ENCODE data around the gene TMEM225B. TPM values are rescaled to one million over a fixed set of nuclear protein-coding genes. Genes with fewer than 3 reads are reported as not detected.
"Not testable (repeated sequence)": the region's sequence is repeated elsewhere in the genome, so short reads cannot be mapped to it uniquely, and the experiment has no call there.

TMEM225B gene
- total RNA-seq, 2 experiments from 2014 or later: 0.92 to 2.2 TPM

- H3K4me3 Mint-ChIP-seq: no peak overlapping the region
These were observed 21.8 kb upstream of the TMEM225B start for GRCh38 chr7:99576251-99576650.

GRCh38 chr7:99579281-99579955 lies 18.6 kb upstream of the TMEM225B start:
- H3K4me3 Mint-ChIP-seq: peak overlapping the region; percentile 78
- intact Hi-C loops (cut with micrococcal nuclease): no loop called here
- POLR2A ChIA-PET: interaction anchor here (0.5 to 1.4 kb wide), 4 partner anchors 9 to 66 kb away, joined by 3 to 4 read pairs (median 3); no protein-coding TSS in a partner anchor
- no peaks in the 10 kb centered on the region for H3K36me3 Mint-ChIP-seq (ENCODE audit: low read depth)
- CTCF ChIA-PET: interaction anchor here (1.1 kb wide), 1 partner anchor 20 kb away, joined by 4 read pairs; no protein-coding TSS in a partner anchor
- ATAC-seq: no peak
- TF ChIP-seq CTCF (IDR thresholded peaks at IDR 0.05): no peak
- no peaks in the 10 kb centered on the region for H3K9me3 Mint-ChIP-seq
- DNase-seq: no peak
- H3K4me1 Mint-ChIP-seq (ENCODE audit: low read depth): peaks cover 13% of the 10 kb centered on the region
- H3K27ac Mint-ChIP-seq: peak overlapping the region; percentile 69
- no peaks in the 10 kb centered on the region for H3K27me3 Mint-ChIP-seq

More at GRCh38 chr7:99576251-99576650, 21.8 kb upstream of the TMEM225B start:
- intact Hi-C loops (cut with micrococcal nuclease): no loop called here
- Mint-ChIP-seq H3K4me1 (ENCODE audit: low read depth) (peaks cover 13% of the 10 kb centered on the region), H3K9me3 (no peaks in the 10 kb centered on the region), H3K27ac (no peak overlapping the region), H3K36me3 (ENCODE audit: low read depth) (peaks cover 26% of the 10 kb centered on the region), H3K27me3 (no peaks in the 10 kb centered on the region)
- no peak for ATAC-seq
- TF ChIP-seq CTCF (IDR thresholded peaks at IDR 0.05): no peak
- ChIA-PET CTCF (no interaction called here), POLR2A (interaction anchor here (0.6 to 1.4 kb wide), 2 partner anchors 9 to 18 kb away, joined by 3 to 4 read pairs; partner anchors contain the start of gene ZNF655)
- DNase-seq: no peak

DNA sequence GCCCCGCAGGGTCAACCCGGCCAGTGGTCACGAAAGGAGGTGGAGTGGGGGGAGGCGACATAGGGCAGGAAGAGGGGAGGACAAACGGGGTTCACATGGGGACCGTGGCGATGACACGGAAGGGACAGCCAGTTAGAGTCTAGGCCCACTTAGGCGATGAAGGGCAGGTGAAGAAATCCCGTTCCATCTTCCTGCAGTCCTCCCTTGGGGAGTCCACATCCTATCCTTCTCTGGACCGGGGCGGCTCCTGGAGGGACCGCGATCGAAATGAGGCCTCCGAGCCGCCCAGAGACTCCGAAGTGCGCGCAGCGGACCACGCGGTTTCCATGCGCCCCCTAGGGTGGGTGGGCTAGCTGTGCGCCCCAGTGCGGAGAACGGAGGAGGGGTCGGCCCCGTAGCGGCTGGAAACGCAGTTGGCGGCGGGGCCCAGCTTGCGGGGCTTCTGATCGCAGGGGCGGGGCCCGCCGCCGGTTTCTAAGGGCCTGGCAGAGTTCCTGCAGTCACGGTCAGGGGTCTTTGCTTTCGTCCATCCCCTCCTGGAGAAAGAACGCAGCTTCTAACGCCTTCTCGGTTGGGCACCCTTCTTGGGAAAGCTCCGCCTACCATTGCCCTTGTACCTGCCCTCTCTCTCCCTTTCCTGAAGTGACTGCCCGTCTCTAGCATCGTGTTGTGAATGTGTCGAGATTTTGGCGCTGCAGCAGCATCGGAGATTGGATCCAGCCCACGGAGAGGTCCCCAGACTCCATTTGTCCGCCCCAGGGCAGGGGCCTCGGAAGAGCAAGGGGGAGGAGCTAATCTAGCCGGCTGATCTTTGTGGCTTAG lies 17.9 kb upstream of the TMEM225B start:
- DNase-seq (peak; percentile 68), ATAC-seq (peak; percentile 81)
- peak overlapping the region; percentile 83 for H3K27ac Mint-ChIP-seq
- H3K27me3 Mint-ChIP-seq: no peaks in the 10 kb centered on the region
- POLR2A ChIA-PET: interaction anchor here (0.7 to 1.5 kb wide), 7 partner anchors 9 to 80 kb away, joined by 3 to 6 read pairs (median 3); partner anchors contain the start of genes ZNF394 and ZNF655
- no peaks in the 10 kb centered on the region for H3K36me3 Mint-ChIP-seq (ENCODE audit: low read depth)
- peaks cover 13% of the 10 kb centered on the region for H3K4me1 Mint-ChIP-seq (ENCODE audit: low read depth)
- CTCF ChIA-PET: interaction anchor here (0.7 to 1.2 kb wide), 6 partner anchors 15 to 125 kb away, joined by 3 to 4 read pairs (median 4); partner anchors contain the start of gene ZNF394
- intact Hi-C loops (cut with micrococcal nuclease): no loop called here
- TF ChIP-seq CTCF (IDR thresholded peaks at IDR 0.05): peak; percentile 26
- peak overlapping the region; percentile 78 for H3K4me3 Mint-ChIP-seq
- H3K9me3 Mint-ChIP-seq: no peaks in the 10 kb centered on the region

GRCh38 chr7:99580778-99581332 lies 17.2 kb upstream of the TMEM225B start:
- H3K36me3 Mint-ChIP-seq (ENCODE audit: low read depth); intact Hi-C loops (cut with micrococcal nuclease); H3K27me3 Mint-ChIP-seq; ATAC-seq; H3K9me3 Mint-ChIP-seq; DNase-seq: not testable (repeated sequence)
- H3K4me3 Mint-ChIP-seq: peak overlapping the region; percentile 78
- H3K27ac Mint-ChIP-seq: peak overlapping the region; percentile 83
- peaks cover 13% of the 10 kb centered on the region for H3K4me1 Mint-ChIP-seq (ENCODE audit: low read depth)
- ChIA-PET CTCF (interaction anchor here (0.7 to 1.2 kb wide), 6 partner anchors 16 to 125 kb away, joined by 3 to 4 read pairs (median 4); partner anchors contain the start of gene ZNF394), POLR2A (interaction anchor here (0.8 to 1.5 kb wide), 5 partner anchors 10 to 81 kb away, joined by 3 to 6 read pairs (median 4); partner anchors contain the start of genes ZNF394 and ZNF655)

- POLR2A ChIA-PET: no interaction called here
- CTCF ChIA-PET: no interaction called here
- Mint-ChIP-seq H3K27ac (no peak overlapping the region), H3K9me3 (no peaks in the 10 kb centered on the region), H3K4me3 (no peak overlapping the region), H3K27me3 (no peaks in the 10 kb centered on the region), H3K4me1 (ENCODE audit: low read depth) (no peaks in the 10 kb centered on the region), H3K36me3 (ENCODE audit: low read depth) (no peaks in the 10 kb centered on the region)
- no peak for TF ChIP-seq CTCF (IDR thresholded peaks at IDR 0.05)
- peak; percentile 38 for ATAC-seq
- intact Hi-C loops (cut with micrococcal nuclease): no loop called here
- DNase-seq: no peak
These were observed 9.2 kb upstream of the TMEM225B start for GRCh38 chr7:99588868-99589267.

Data from activated CD8-positive, alpha-beta T cell treated with anti-CD3 and anti-CD28 coated beads for 36 hours (primary cell).